Measurements from ENCODE around the gene ZNF506.
"Not testable (repeated sequence)": the region's sequence is repeated elsewhere in the genome, so short reads cannot be mapped to it uniquely, and the experiment has no call there.

The ZNF506 gene

GRCh38 chr19:19777692-19778091 lies 43.9 kb downstream of the ZNF506 start:
- no peak for DNase-seq

- peak; percentile 98 for DNase-seq
Measured at GRCh38 chr19:19776206-19777008, 45.1 kb downstream of the ZNF506 start.

- no peak for DNase-seq
Measured at GRCh38 chr19:19775891-19776205, 45.7 kb downstream of the ZNF506 start.

- peak; percentile 33 for DNase-seq
Measured at GRCh38 chr19:19774354-19775033, 47.1 kb downstream of the ZNF506 start.

GRCh38 chr19:19771963-19772362 lies 49.6 kb downstream of the ZNF506 start:
- DNase-seq: not testable (repeated sequence)

GRCh38 chr19:19769971-19770370 lies 51.6 kb downstream of the ZNF506 start:
- not testable (repeated sequence) for DNase-seq

- no peak for DNase-seq
Measured at GRCh38 chr19:19758164-19758563, 63.4 kb downstream of the ZNF506 start.

GRCh38 chr19:19752760-19753403 lies 68.7 kb downstream of the ZNF506 start:
- DNase-seq: no peak

GRCh38 chr19:19751846-19752245 lies 69.7 kb downstream of the ZNF506 start:
- DNase-seq: no peak

- no peak for DNase-seq
Measured at GRCh38 chr19:19750842-19751790, 70.4 kb downstream of the ZNF506 start.

GRCh38 chr19:19749908-19750841 lies 71.4 kb downstream of the ZNF506 start:
- no peak for DNase-seq

GRCh38 chr19:19749117-19749907 lies 72.2 kb downstream of the ZNF506 start:
- DNase-seq: no peak

GRCh38 chr19:19748249-19748938 lies 73.2 kb downstream of the ZNF506 start:
- DNase-seq: no peak

- no peak for DNase-seq
Measured at GRCh38 chr19:19747357-19748220, 74.0 kb downstream of the ZNF506 start.

GRCh38 chr19:19746286-19747213 lies 75.0 kb downstream of the ZNF506 start:
- DNase-seq: no peak

GRCh38 chr19:19745496-19746285 lies 75.9 kb downstream of the ZNF506 start:
- DNase-seq: no peak

- DNase-seq: no peak
Measured at GRCh38 chr19:19744641-19745040, 76.9 kb downstream of the ZNF506 start.

Data from hematopoietic multipotent progenitor cell treated with erythropoietin and hydrocortisone succinate and interleukin-3 and kit ligand, for 4 days (in vitro differentiated cells).